CD4-positive, alpha-beta T cell (primary cell): Measurements from ENCODE around the gene MCC. TPM values are rescaled to one million over a fixed set of nuclear protein-coding genes. Genes with fewer than 3 reads are reported as not detected.

ENCODE experiments used
- ATAC-seq: fragments of 200-7000 bp; cut with Tn5 transposase; one replicate; pipeline ENCODE4 v1.10.0; 2022; ENCODE audit warnings: mild to moderate bottlenecking; ENCODE audit not compliant: poor library complexity
- CTCF ChIA-PET: fragments of 350-600 bp; sonication (Branson Sonifier 250); formaldehyde crosslinking; loops from one replicate; lab custom pipeline; 2021; ENCODE audit warnings: antibody characterized with exemption, inconsistent platforms; lab: Charles Lee
- POLR2A ChIA-PET: fragments of 350-600 bp; sonication (Branson Sonifier 250); formaldehyde crosslinking; loops from one replicate; lab custom pipeline; 2021; ENCODE audit warnings: antibody characterized with exemption, inconsistent platforms; lab: Charles Lee
- DNase-seq, 14 experiments: peaks; one replicate each; pipeline ENCODE4 v3.0.0-alpha.2; 2013 to 2020; ENCODE audit warnings: mixed read lengths in 2 of 14
- H3K27ac ChIP-seq, 2 donors: one replicate each; pipeline versions ENCODE4 v1.5.1 to v1.7.0; 2013; ENCODE audit warnings: low read length in 2 of 2, low read depth in 1 of 2, mild to moderate bottlenecking in 1 of 2
- H3K27me3 ChIP-seq, 2 experiments: 1 replicate in 1 of 2; 2 replicates in 1 of 2; pipeline versions ENCODE4 v1.6.1 to v1.7.0; 2013; ENCODE audit warnings: low read length in 2 of 2, control low read depth in 1 of 2, mild to moderate bottlenecking in 1 of 2, moderate library complexity in 1 of 2; ENCODE audit not compliant: insufficient read depth in 2 of 2, control insufficient read depth in 1 of 2
- H3K36me3 ChIP-seq: one replicate; pipeline ENCODE4 v1.6.1; 2013; ENCODE audit warnings: low read length, control low read depth; ENCODE audit not compliant: insufficient read depth
- H3K4me1 ChIP-seq: one replicate; pipeline ENCODE4 v1.6.1; 2013; ENCODE audit warnings: low read length, control low read depth; ENCODE audit not compliant: insufficient read depth
- H3K4me3 ChIP-seq: one replicate; pipeline ENCODE4 v1.5.1; 2013; ENCODE audit warnings: mild to moderate bottlenecking, low read length, moderate library complexity
- H3K9me3 ChIP-seq, 2 experiments: 1 replicate in 1 of 2; 2 replicates in 1 of 2; pipeline versions ENCODE4 v1.6.1 to v1.7.0; 2013; ENCODE audit warnings: low read length in 2 of 2, mild to moderate bottlenecking in 2 of 2, control low read depth in 1 of 2, moderate library complexity in 1 of 2; ENCODE audit not compliant: control insufficient read depth in 1 of 2, insufficient read depth in 1 of 2
- H3K27ac Mint-ChIP-seq: one replicate; pipeline ENCODE4 v1.8.0; 2020; ENCODE audit warnings: mixed read lengths
- H3K27me3 Mint-ChIP-seq: one replicate; pipeline ENCODE4 v1.8.0; 2021; ENCODE audit warnings: mixed read lengths
- H3K36me3 Mint-ChIP-seq: one replicate; pipeline ENCODE4 v1.8.0; 2021; ENCODE audit warnings: low read depth, mixed read lengths
- H3K4me1 Mint-ChIP-seq: one replicate; pipeline ENCODE4 v1.8.0; 2021; ENCODE audit warnings: low read depth, mixed read lengths
- H3K4me3 Mint-ChIP-seq: one replicate; pipeline ENCODE4 v1.8.0; 2020; ENCODE audit warnings: mild to moderate bottlenecking, mixed read lengths
- H3K9me3 Mint-ChIP-seq: one replicate; pipeline ENCODE4 v1.8.0; 2020; ENCODE audit warnings: mixed read lengths
- intact Hi-C, 2 experiments: fragments of 100-400 bp; cut with DNase I in 1 of 2; cut with micrococcal nuclease in 1 of 2; formaldehyde crosslinking; loops; one replicate each; pipeline versions ENCODE4 v1.15.1 to v1.9.0; 2023 to 2025; cut with DNase I, micrococcal nuclease
- total RNA-seq, 174 experiments: library from RNA in 2 of 174; stranded (reverse) in 2 of 174; gene quantifications; one replicate each; pipeline ENCODE4 v1.2.3 and lab custom pipeline; 2021 to 2026
- TF ChIP-seq, protein P1 (sequence below): fragments of 200-600 bp; IDR thresholded peaks from one replicate; pipeline ENCODE4 v1.8.0; 2022; ENCODE audit warnings: antibody characterized with exemption, mild to moderate bottlenecking

The MCC gene
- total RNA-seq, 2 experiments from 2014 or later, result 3.2 to 3.3 TPM

GRCh38 chr5:113236536-113237288 is 251.5 kb downstream of the MCC start:
- no peaks in the 10 kb centered on the region for H3K9me3 ChIP-seq
- ATAC-seq (no peak), DNase-seq (no peak)
- no peaks in the 10 kb centered on the region for H3K36me3 ChIP-seq
- H3K27ac Mint-ChIP-seq, result no peak overlapping the region
- H3K9me3 Mint-ChIP-seq, result no peaks in the 10 kb centered on the region
- TF ChIP-seq, protein P1, sequence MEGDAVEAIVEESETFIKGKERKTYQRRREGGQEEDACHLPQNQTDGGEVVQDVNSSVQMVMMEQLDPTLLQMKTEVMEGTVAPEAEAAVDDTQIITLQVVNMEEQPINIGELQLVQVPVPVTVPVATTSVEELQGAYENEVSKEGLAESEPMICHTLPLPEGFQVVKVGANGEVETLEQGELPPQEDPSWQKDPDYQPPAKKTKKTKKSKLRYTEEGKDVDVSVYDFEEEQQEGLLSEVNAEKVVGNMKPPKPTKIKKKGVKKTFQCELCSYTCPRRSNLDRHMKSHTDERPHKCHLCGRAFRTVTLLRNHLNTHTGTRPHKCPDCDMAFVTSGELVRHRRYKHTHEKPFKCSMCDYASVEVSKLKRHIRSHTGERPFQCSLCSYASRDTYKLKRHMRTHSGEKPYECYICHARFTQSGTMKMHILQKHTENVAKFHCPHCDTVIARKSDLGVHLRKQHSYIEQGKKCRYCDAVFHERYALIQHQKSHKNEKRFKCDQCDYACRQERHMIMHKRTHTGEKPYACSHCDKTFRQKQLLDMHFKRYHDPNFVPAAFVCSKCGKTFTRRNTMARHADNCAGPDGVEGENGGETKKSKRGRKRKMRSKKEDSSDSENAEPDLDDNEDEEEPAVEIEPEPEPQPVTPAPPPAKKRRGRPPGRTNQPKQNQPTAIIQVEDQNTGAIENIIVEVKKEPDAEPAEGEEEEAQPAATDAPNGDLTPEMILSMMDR, result no peak
- H3K27ac ChIP-seq, result no peak overlapping the region
- intact Hi-C loops, result no loop called here
- CTCF ChIA-PET, result no interaction called here
- H3K27me3 Mint-ChIP-seq, result peaks cover 10% of the 10 kb centered on the region
- H3K4me1 ChIP-seq, result no peaks in the 10 kb centered on the region
- POLR2A ChIA-PET, result no interaction called here
- H3K4me3 ChIP-seq, result no peak overlapping the region
- H3K4me1 Mint-ChIP-seq, result no peaks in the 10 kb centered on the region
- no peak overlapping the region for H3K4me3 Mint-ChIP-seq
- no peaks in the 10 kb centered on the region for H3K27me3 ChIP-seq
- H3K36me3 Mint-ChIP-seq, result no peaks in the 10 kb centered on the region

DNA sequence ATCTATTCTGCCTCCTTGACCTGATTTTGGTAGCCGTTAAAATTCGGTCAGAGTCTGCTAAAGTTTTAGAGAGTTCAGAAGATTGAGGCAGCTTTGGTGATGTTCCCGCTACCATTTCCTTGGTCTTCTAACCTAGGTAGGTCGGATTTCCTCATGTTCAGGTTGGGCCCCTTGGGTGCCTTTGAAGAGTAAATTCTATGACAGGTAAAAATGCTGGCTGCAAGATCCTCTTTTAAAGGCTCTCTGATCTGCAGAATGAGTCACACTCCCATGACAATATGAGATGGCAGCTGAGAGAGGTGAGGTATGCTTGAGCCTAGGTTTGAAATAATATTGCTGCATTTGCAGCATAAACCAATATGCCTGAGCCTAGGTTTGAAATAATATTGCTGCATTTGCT is 252.4 kb downstream of the MCC start:
- Mint-ChIP-seq H3K4me1 (no peaks in the 10 kb centered on the region), H3K36me3 (no peaks in the 10 kb centered on the region), H3K27me3 (peaks cover 10% of the 10 kb centered on the region), H3K4me3 (no peak overlapping the region), H3K27ac (no peak overlapping the region), H3K9me3 (no peaks in the 10 kb centered on the region)
- no peaks in the 10 kb centered on the region for H3K4me1 ChIP-seq
- DNase-seq, result no peak
- POLR2A ChIA-PET, result no interaction called here
- no peaks in the 10 kb centered on the region for H3K9me3 ChIP-seq
- TF ChIP-seq, protein P1, result no peak
- no peaks in the 10 kb centered on the region for H3K27me3 ChIP-seq
- H3K4me3 ChIP-seq, result no peak overlapping the region
- H3K27ac ChIP-seq, result no peak overlapping the region
- intact Hi-C loops, result no loop called here
- H3K36me3 ChIP-seq, result no peaks in the 10 kb centered on the region
- CTCF ChIA-PET, result no interaction called here
- no peak for ATAC-seq

DNA sequence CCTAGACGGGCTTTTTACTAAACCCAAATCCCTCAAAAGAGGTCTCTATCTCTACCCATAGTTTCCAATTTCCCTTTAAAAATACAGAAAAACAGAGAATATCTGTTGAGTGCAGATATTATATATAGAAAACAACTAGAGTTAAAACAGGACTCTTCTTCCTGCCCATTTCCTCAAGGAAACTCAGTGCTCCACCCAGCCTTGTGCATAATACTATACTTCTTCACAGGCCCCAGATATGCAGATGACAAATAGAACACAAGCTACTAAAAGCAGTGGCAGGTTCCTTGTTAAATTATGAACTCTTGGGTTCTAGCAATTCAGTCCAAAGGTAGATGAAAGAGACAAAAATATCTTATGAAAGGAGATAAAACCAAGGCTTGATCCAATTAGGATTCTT is 253.7 kb downstream of the MCC start:
- Histone ChIP-seq H3K27me3 (no peaks in the 10 kb centered on the region), H3K4me1 (no peaks in the 10 kb centered on the region), H3K9me3 (no peaks in the 10 kb centered on the region), H3K4me3 (no peak overlapping the region), H3K27ac (no peak overlapping the region), H3K36me3 (no peaks in the 10 kb centered on the region)
- ATAC-seq (no peak), DNase-seq (no peak)
- Mint-ChIP-seq H3K27me3 (peaks cover 10% of the 10 kb centered on the region), H3K36me3 (no peaks in the 10 kb centered on the region), H3K27ac (no peak overlapping the region), H3K4me3 (no peak overlapping the region), H3K4me1 (no peaks in the 10 kb centered on the region), H3K9me3 (no peaks in the 10 kb centered on the region)
- POLR2A ChIA-PET, result no interaction called here
- TF ChIP-seq, protein P1, result no peak
- CTCF ChIA-PET, result no interaction called here
- intact Hi-C loops, result no loop called here
